Endothelial cell of umbilical vein (primary cell): ENCODE data around the gene SMPD1.

ENCODE experiments used
- CTCF ChIP-seq, 2 donors: IDR thresholded peaks; 1 replicate in 1 of 2; 2 replicates in 1 of 2; pipeline ENCODE4 v1.5.1; 2011; ENCODE audit warnings: low read length in 2 of 2, mild to moderate bottlenecking in 2 of 2, moderate library complexity in 2 of 2, control low read depth in 1 of 2, inconsistent platforms in 1 of 2, low read depth in 1 of 2; ENCODE audit not compliant: insufficient read depth in 1 of 2; ENCODE audit errors: extremely low read depth in 1 of 2
- FOS ChIP-seq: IDR thresholded peaks from 2 replicates; pipeline ENCODE4 v1.6.1; 2011; ENCODE audit warnings: mild to moderate bottlenecking, low read length, moderate library complexity, borderline replicate concordance; ENCODE audit not compliant: insufficient read depth
- MYC ChIP-seq: IDR thresholded peaks from one replicate; pipeline ENCODE4 v1.6.1; 2011; ENCODE audit warnings: mild to moderate bottlenecking, low read depth, low read length
- POLR2AphosphoS5 ChIP-seq: IDR thresholded peaks from 2 replicates; pipeline ENCODE4 v1.6.1; 2012; ENCODE audit warnings: low read depth, mild to moderate bottlenecking, control low read depth, low read length, moderate library complexity; ENCODE audit not compliant: insufficient read depth

- TF ChIP-seq MYC: no peak
- TF ChIP-seq POLR2AphosphoS5: no peak
- TF ChIP-seq CTCF (IDR thresholded peaks at IDR 0.05; ENCODE audit: extremely low read depth in 1 of 2, insufficient read depth in 1 of 2, low read depth in 1 of 2, low read length in 2 of 2): no peak
- TF ChIP-seq FOS: no peak
Measured at GRCh38 chr11:6345366-6345765, 44.9 kb upstream of the SMPD1 start.
